HEK293 (cell line): ENCODE measurements around the gene FEZF1.

Experiments used
- CTCF ChIA-PET: fragments of 350-600 bp; formaldehyde crosslinking; extraction: SDS; loops from one replicate; lab custom pipeline; 2021; ENCODE audit warnings: antibody characterized with exemption; lab: Yijun Ruan, JAX
- POLR2A ChIA-PET: fragments of 300-600 bp; formaldehyde crosslinking; extraction: SDS; loops from one replicate; lab custom pipeline; 2020; ENCODE audit warnings: antibody characterized with exemption, inconsistent platforms; lab: Yijun Ruan, JAX
- H3K27ac ChIP-seq: fragments of 200-500 bp; sonication (Bioruptor generic); 2 replicates; pipeline ENCODE4 v1.5.1; 2014; ENCODE audit warnings: low read depth, low read length, control low read depth, inconsistent platforms; ENCODE audit errors: extremely low read depth
- H3K36me3 ChIP-seq, 2 experiments: fragments of 200-500 bp in 1 of 2; sonication (Bioruptor generic) in 1 of 2; 1 replicate in 1 of 2; 2 replicates in 1 of 2; pipeline ENCODE4 v1.5.1; 2014 to 2017; ENCODE audit warnings: inconsistent platforms in 2 of 2, low read length in 2 of 2; ENCODE audit not compliant: control insufficient read depth in 2 of 2, insufficient read depth in 1 of 2
- H3K4me1 ChIP-seq: fragments of 200-500 bp; sonication (Bioruptor generic); 2 replicates; pipeline ENCODE4 v1.5.1; 2014; ENCODE audit warnings: mild to moderate bottlenecking, low read length, inconsistent platforms; ENCODE audit not compliant: control insufficient read depth, insufficient read depth
- H3K4me3 ChIP-seq: 2 replicates; pipeline ENCODE4 v1.5.1; 2011; ENCODE audit warnings: low read depth, mild to moderate bottlenecking, control low read depth, low read length, moderate library complexity
- H3K9me3 ChIP-seq: fragments of 200-500 bp; sonication (Bioruptor generic); 2 replicates; pipeline ENCODE4 v1.5.1; 2014; ENCODE audit warnings: low read depth, low read length, inconsistent platforms; ENCODE audit not compliant: control insufficient read depth, insufficient read depth
- GLI2 ChIP-seq: fragments of 450-650 bp; formaldehyde crosslinking; IDR thresholded peaks from 2 replicates; pipeline ENCODE4; 2017; ENCODE audit warnings: missing biosample characterization, missing genetic modification characterization, low read depth, borderline replicate concordance
- HOXC10 ChIP-seq: sonication (generic); formaldehyde crosslinking; IDR thresholded peaks from 2 replicates; pipeline ENCODE4 v1.8.1; 2023; ENCODE audit warnings: mild to moderate bottlenecking, missing genetic modification reagents
- IKZF3 ChIP-seq: fragments of 450-650 bp; IDR thresholded peaks from 2 replicates; pipeline ENCODE4 v1.5.0; 2018; ENCODE audit warnings: missing biosample characterization, mild to moderate bottlenecking, missing genetic modification characterization, moderate library complexity
- MEIS1 ChIP-seq: sonication (generic); formaldehyde crosslinking; IDR thresholded peaks from 2 replicates; pipeline ENCODE4 v1.8.1; 2022; ENCODE audit warnings: missing genetic modification reagents, mild to moderate bottlenecking, borderline replicate concordance
- OSR2 ChIP-seq: fragments of 450-650 bp; formaldehyde crosslinking; IDR thresholded peaks from 2 replicates; pipeline ENCODE4 v1.5.1; 2016; ENCODE audit warnings: missing biosample characterization, missing genetic modification characterization
- PBX3 ChIP-seq: sonication (generic); formaldehyde crosslinking; IDR thresholded peaks from 2 replicates; pipeline ENCODE4 v1.8.1; 2022; ENCODE audit warnings: mild to moderate bottlenecking, moderate library complexity, missing genetic modification reagents
- PRDM4 ChIP-seq: fragments of 450-650 bp; formaldehyde crosslinking; IDR thresholded peaks from 2 replicates; pipeline ENCODE4 v1.5.1; 2017; ENCODE audit warnings: missing biosample characterization, missing genetic modification characterization
- ZBTB1 ChIP-seq: fragments of 450-650 bp; formaldehyde crosslinking; IDR thresholded peaks from 2 replicates; pipeline ENCODE4 v1.5.1; 2016; ENCODE audit warnings: missing biosample characterization, missing genetic modification characterization
- ZBTB48 ChIP-seq: fragments of 450-650 bp; formaldehyde crosslinking; IDR thresholded peaks from 2 replicates; pipeline ENCODE4 v1.5.1; 2016; ENCODE audit warnings: missing biosample characterization, missing genetic modification characterization
- ZFP41 ChIP-seq: fragments of 450-650 bp; formaldehyde crosslinking; IDR thresholded peaks from 2 replicates; pipeline ENCODE4 v1.5.1; 2016; ENCODE audit warnings: missing biosample characterization, missing genetic modification characterization, borderline replicate concordance
- ZNF132 ChIP-seq: fragments of 450-650 bp; formaldehyde crosslinking; IDR thresholded peaks from 2 replicates; pipeline ENCODE4 v1.5.1; 2017; ENCODE audit warnings: missing biosample characterization, missing genetic modification characterization, borderline replicate concordance
- ZNF140 ChIP-seq: fragments of 450-650 bp; formaldehyde crosslinking; IDR thresholded peaks from 2 replicates; pipeline ENCODE4 v1.5.1; 2016; ENCODE audit warnings: missing biosample characterization, missing genetic modification characterization
- ZNF146 ChIP-seq: fragments of 450-650 bp; formaldehyde crosslinking; IDR thresholded peaks from 2 replicates; pipeline ENCODE4 v1.5.1; 2016; ENCODE audit warnings: missing biosample characterization, missing genetic modification characterization
- ZNF174 ChIP-seq: fragments of 450-650 bp; formaldehyde crosslinking; IDR thresholded peaks from 2 replicates; pipeline ENCODE4 v1.5.0; 2017; ENCODE audit warnings: missing biosample characterization, mild to moderate bottlenecking, missing genetic modification characterization
- ZNF292 ChIP-seq: fragments of 450-650 bp; formaldehyde crosslinking; IDR thresholded peaks from 2 replicates; pipeline ENCODE4 v1.5.1; 2016; ENCODE audit warnings: low read depth, missing biosample characterization, missing genetic modification characterization, borderline replicate concordance
- ZNF391 ChIP-seq: fragments of 450-650 bp; formaldehyde crosslinking; IDR thresholded peaks from 2 replicates; pipeline ENCODE4 v1.5.1; 2016; ENCODE audit warnings: low read depth, missing biosample characterization, missing genetic modification characterization, borderline replicate concordance
- ZNF423 ChIP-seq: fragments of 450-650 bp; formaldehyde crosslinking; IDR thresholded peaks from 2 replicates; pipeline ENCODE4 v1.5.1; 2016; ENCODE audit warnings: missing biosample characterization, missing genetic modification characterization
- ZNF488 ChIP-seq: fragments of 450-650 bp; formaldehyde crosslinking; IDR thresholded peaks from 2 replicates; pipeline ENCODE4 v1.5.1; 2016; ENCODE audit warnings: missing biosample characterization, missing genetic modification characterization
- ZNF501 ChIP-seq: fragments of 450-650 bp; formaldehyde crosslinking; IDR thresholded peaks from 2 replicates; pipeline ENCODE4 v1.5.1; 2016; ENCODE audit warnings: missing biosample characterization, missing genetic modification characterization
- ZNF521 ChIP-seq: fragments of 450-650 bp; formaldehyde crosslinking; IDR thresholded peaks from 2 replicates; pipeline ENCODE4 v1.5.1; 2017; ENCODE audit warnings: missing biosample characterization, mild to moderate bottlenecking, missing genetic modification characterization
- ZNF530 ChIP-seq: fragments of 450-650 bp; formaldehyde crosslinking; IDR thresholded peaks from 2 replicates; pipeline ENCODE4 v1.5.1; 2016; ENCODE audit warnings: low read depth, missing biosample characterization, missing genetic modification characterization
- ZNF626 ChIP-seq: fragments of 450-650 bp; sonication (Bioruptor Pico); formaldehyde crosslinking; IDR thresholded peaks from 2 replicates; pipeline ENCODE4 v1.5.1; 2018; ENCODE audit warnings: missing biosample characterization, missing genetic modification characterization, inconsistent platforms
- ZNF654 ChIP-seq: fragments of 450-650 bp; formaldehyde crosslinking; IDR thresholded peaks from 2 replicates; pipeline ENCODE4 v1.5.1; 2016; ENCODE audit warnings: low read depth, missing biosample characterization, missing genetic modification characterization
- ZNF664 ChIP-seq: fragments of 450-650 bp; formaldehyde crosslinking; IDR thresholded peaks from 2 replicates; pipeline ENCODE4 v1.5.1; 2016; ENCODE audit warnings: missing biosample characterization, missing genetic modification characterization
- ZNF677 ChIP-seq: fragments of 450-650 bp; IDR thresholded peaks from 2 replicates; pipeline ENCODE4 v1.5.0; 2018; ENCODE audit warnings: missing biosample characterization, mild to moderate bottlenecking, missing genetic modification characterization, moderate library complexity
- ZNF707 ChIP-seq: fragments of 450-650 bp; formaldehyde crosslinking; IDR thresholded peaks from 2 replicates; pipeline ENCODE4 v1.5.1; 2016; ENCODE audit warnings: missing biosample characterization, missing genetic modification characterization
- ZNF747 ChIP-seq: fragments of 450-650 bp; formaldehyde crosslinking; IDR thresholded peaks from 2 replicates; pipeline ENCODE4 v1.5.1; 2016; ENCODE audit warnings: missing biosample characterization, missing genetic modification characterization
- ZNF76 ChIP-seq: fragments of 450-650 bp; formaldehyde crosslinking; IDR thresholded peaks from 2 replicates; pipeline ENCODE4; 2016; ENCODE audit warnings: low read depth, missing biosample characterization, missing genetic modification characterization, borderline replicate concordance
- ZNF777 ChIP-seq: fragments of 450-650 bp; formaldehyde crosslinking; IDR thresholded peaks from 2 replicates; pipeline ENCODE4 v1.5.1; 2017; ENCODE audit warnings: missing biosample characterization, missing genetic modification characterization, borderline replicate concordance
- ZNF830 ChIP-seq: fragments of 450-650 bp; IDR thresholded peaks from 2 replicates; pipeline ENCODE4 v1.5.0; 2018; ENCODE audit warnings: missing biosample characterization, missing genetic modification characterization, low read depth, mild to moderate bottlenecking, moderate library complexity
- ZSCAN30 ChIP-seq: fragments of 450-650 bp; IDR thresholded peaks from 2 replicates; pipeline ENCODE4 v1.5.1; 2018; ENCODE audit warnings: missing biosample characterization, mild to moderate bottlenecking, missing genetic modification characterization, moderate library complexity

The FEZF1 gene

GRCh38 chr7:122257056-122257455, 47.5 kb downstream of the FEZF1 start:
- no peak overlapping the region for H3K27ac ChIP-seq
- H3K4me1 ChIP-seq = no peaks in the 10 kb centered on the region
- ChIA-PET CTCF (interaction anchor here (0.6 kb wide), 1 partner anchor 665 kb away, joined by 3 read pairs; no protein-coding TSS in a partner anchor), POLR2A (no interaction called here)
- H3K9me3 ChIP-seq = no peaks in the 10 kb centered on the region
- no peak overlapping the region for H3K4me3 ChIP-seq
- TF ChIP-seq ZNF501 (tag by site-specific recombination) = no peak
- TF ChIP-seq ZNF530 (tag by site-specific recombination) = no peak
- no peak for TF ChIP-seq ZNF391
- no peak for TF ChIP-seq ZNF654 (tag by site-specific recombination)
- TF ChIP-seq ZNF292 (tag by site-specific recombination) = no peak
- no peak for TF ChIP-seq PBX3
- TF ChIP-seq ZSCAN30 (tag by site-specific recombination) = no peak
- TF ChIP-seq ZBTB1 (tag by site-specific recombination) = no peak
- no peak for TF ChIP-seq ZNF707 (tag by site-specific recombination)
- no peak for TF ChIP-seq ZNF488 (tag by site-specific recombination)
- TF ChIP-seq MEIS1 (CRISPR knock-in tag) = no peak
- TF ChIP-seq ZNF423 (tag by site-specific recombination) = no peak
- TF ChIP-seq ZNF140 (tag by site-specific recombination) = no peak
- H3K36me3 ChIP-seq = no peaks in the 10 kb centered on the region

- CTCF ChIA-PET = no interaction called here
- Histone ChIP-seq H3K4me1 (no peaks in the 10 kb centered on the region), H3K9me3 (no peaks in the 10 kb centered on the region), H3K27ac (no peak overlapping the region), H3K4me3 (no peak overlapping the region), H3K36me3 (no peaks in the 10 kb centered on the region)
- POLR2A ChIA-PET = no interaction called here
- TF ChIP-seq ZNF132 (tag by site-specific recombination) (no peak), ZNF830 (no peak), ZNF677 (tag by site-specific recombination) (no peak), HOXC10 (CRISPR knock-in tag) (no peak), IKZF3 (tag by site-specific recombination) (no peak), ZNF747 (tag by site-specific recombination) (no peak)
Measured at GRCh38 chr7:122256046-122256445, 48.5 kb downstream of the FEZF1 start.

- no peak overlapping the region for H3K27ac ChIP-seq
- H3K36me3 ChIP-seq = no peaks in the 10 kb centered on the region
- H3K4me1 ChIP-seq = no peaks in the 10 kb centered on the region
- POLR2A ChIA-PET = no interaction called here
- CTCF ChIA-PET = no interaction called here
- no peak overlapping the region for H3K4me3 ChIP-seq
- H3K9me3 ChIP-seq = no peaks in the 10 kb centered on the region
- TF ChIP-seq ZFP41 (no peak), ZBTB48 (tag by site-specific recombination) (no peak), ZNF626 (tag by site-specific recombination) (no peak), ZNF777 (tag by site-specific recombination) (no peak), OSR2 (tag by site-specific recombination) (no peak), ZNF140 (tag by site-specific recombination) (no peak), ZNF146 (tag by site-specific recombination) (no peak), ZNF521 (tag by site-specific recombination) (no peak), ZNF76 (tag by site-specific recombination) (no peak), PRDM4 (tag by site-specific recombination) (no peak), GLI2 (tag by site-specific recombination) (no peak), ZNF664 (tag by site-specific recombination) (no peak), ZNF174 (tag by site-specific recombination) (no peak)
Measured at GRCh38 chr7:122255454-122255853, 49.1 kb downstream of the FEZF1 start.
